LoVo (cell line): ENCODE measurements around the gene KCTD8.

Experiments used
- DNase-seq: peaks from one replicate; pipeline ENCODE4 v3.0.0-alpha.2; 2016; ENCODE audit warnings: low spot score

KCTD8 gene

GRCh38 chr4:44448521-44449461, at the start of gene KCTD8:
KCTD8 (minus strand) TSS chr4:44448809.
- DNase-seq, result peak; percentile 3

DNA sequence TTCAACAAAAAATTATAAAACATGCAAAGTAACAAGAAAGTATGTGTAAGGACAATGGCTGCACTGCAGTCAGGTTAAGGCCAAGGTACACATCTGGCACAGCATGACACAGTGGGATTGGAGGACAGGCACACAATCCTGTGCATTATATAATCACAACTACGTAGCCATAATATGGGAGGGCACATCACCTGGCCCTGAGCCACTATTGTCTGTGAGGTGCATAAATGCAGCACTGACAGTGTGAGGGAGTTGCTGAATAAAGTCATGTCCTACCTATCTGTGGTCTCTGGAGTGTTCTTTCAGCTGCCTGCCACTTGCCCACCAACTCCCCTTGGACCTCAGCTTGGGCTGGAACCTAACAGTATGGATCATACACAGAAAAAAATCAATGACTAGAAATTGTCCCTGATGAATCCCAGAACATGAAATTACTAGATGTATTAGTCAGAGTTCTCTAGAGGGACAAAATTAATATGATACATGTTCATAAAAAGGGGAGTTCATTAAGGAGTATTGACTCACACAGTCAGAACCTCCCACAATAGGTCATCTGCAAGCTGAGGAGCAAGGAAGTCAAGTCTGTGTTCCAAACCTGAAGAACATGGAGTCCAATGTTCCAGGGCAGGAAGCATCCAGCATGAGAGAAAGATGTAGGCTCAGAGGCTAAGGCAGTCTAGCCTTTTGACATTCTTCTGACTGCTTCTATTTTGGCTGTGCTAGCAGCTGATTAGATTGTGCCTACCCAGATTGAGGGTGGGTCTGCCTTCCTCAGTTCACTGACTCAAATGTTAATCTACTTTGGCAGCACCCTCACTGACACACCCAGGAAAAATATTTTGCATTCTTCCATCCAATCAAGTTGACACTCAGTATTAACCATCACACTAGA, 46.4 kb upstream of the KCTD8 start:
- DNase-seq, result no peak

GRCh38 chr4:44493924-44494323, 45.3 kb upstream of the KCTD8 start:
- peak; percentile 31 for DNase-seq

DNA sequence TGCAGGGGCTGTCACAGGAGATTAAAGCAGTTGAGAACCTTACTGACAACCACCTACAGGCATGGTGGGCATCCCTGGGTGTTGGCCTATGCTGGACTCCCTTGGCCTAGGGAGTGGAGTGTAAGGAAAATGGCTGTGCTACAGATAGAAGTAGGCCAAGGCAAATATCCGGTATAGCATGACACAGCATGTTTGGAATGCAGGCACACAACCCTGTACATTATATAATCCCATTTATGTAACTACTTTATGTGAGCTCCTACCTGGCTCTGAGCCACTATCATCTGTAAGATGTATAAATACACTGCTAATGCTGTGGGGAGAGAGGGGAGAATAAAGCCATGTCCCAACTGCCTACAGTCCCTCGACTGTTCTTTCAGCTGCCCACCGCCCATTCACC, 38.7 kb upstream of the KCTD8 start:
- DNase-seq, result no peak

DNA sequence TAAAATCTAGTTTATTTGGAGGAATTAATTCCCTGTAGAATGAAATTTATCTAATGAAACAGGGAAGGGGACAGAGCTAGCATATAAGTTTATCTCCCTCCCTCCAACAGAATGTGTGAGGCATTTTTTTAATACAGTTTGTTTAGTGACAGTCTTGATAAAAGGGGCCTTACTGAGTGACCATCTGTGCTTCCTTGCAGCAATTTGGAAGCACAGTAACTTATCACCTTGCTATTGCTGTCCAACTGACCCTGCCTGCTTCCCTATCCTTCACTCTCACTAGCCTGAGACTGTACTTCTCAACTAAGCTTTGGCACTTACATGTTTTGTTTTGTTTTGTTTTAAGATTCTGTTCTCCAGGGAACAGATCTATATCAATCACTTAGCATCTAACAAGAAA, 31.1 kb upstream of the KCTD8 start:
- DNase-seq, result no peak

DNA sequence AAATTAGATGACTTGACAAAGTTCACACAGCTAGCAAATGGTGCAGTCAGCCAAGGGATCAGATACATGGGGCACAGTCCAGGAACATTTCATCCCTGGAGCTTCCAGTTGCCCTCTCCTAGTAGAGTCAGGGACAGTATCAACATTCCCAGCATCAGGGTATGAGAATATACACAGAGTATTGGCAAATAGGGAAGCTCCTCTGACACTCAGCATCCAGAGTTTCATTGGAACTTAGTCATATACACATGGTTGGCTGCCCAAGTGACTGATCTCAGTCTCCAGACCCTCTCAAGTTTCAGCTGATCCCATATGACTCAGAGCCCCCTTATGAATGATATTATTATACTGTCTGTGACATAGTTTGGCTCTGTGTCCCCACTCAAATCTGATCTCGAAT, 13.7 kb upstream of the KCTD8 start:
- DNase-seq, result no peak

- no peak for DNase-seq
Observed at GRCh38 chr4:44447563-44448504, 775 bp downstream of the KCTD8 start.

- no peak for DNase-seq
Observed at GRCh38 chr4:44446801-44447562, 1.6 kb downstream of the KCTD8 start.

GRCh38 chr4:44446191-44446590, 2.4 kb downstream of the KCTD8 start:
- no peak for DNase-seq

- DNase-seq, result no peak
Observed at GRCh38 chr4:44438687-44439086, 9.9 kb downstream of the KCTD8 start.

DNA sequence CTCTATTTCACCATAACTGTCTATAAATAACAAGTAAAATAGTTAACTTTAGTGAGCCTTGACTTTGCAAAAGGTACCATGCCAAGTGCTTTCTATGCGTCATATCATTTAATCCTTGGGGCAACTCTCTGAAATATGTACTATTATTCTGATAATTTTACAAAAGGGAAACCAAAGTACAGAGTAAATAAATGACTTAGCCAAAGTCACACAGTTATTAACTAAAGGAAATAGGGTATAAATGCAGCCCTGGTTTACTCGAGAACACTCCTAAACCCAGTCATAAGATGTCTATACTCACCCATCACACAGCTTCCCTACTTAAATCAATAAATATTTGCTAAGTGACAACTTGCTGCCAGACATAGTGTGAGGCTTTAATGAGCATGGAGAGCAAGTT, 14.4 kb downstream of the KCTD8 start:
- no peak for DNase-seq

DNA sequence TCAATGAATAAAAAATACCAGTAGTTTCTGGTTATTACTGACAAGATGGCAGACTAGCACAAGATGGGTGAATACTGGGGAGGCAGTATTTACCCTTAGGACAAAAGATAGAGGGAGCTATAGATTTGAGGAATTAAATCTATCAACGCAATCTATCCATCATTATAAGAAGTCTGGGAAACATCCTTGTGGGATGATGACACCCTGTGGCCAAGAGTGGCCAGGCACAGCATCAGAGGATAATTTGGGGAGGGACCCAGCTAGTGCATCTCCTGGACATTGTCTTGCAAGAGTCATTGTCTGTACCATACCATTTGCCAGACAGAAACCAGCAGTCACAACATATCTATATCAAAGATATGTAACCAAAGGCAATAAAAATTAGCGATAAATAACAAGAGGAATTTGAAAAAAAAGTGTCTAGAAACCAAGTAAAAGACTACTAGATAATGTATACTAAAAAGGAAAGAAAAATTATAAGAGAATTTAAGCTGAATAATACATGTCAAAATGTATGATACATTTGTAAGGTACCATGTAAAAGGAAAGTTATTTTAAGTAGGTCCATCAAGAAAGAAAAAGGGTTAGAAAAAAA, 22.9 kb downstream of the KCTD8 start:
- DNase-seq, result peak; percentile 6

- no peak for DNase-seq
Observed at GRCh38 chr4:44422912-44423311, 25.7 kb downstream of the KCTD8 start.

DNA sequence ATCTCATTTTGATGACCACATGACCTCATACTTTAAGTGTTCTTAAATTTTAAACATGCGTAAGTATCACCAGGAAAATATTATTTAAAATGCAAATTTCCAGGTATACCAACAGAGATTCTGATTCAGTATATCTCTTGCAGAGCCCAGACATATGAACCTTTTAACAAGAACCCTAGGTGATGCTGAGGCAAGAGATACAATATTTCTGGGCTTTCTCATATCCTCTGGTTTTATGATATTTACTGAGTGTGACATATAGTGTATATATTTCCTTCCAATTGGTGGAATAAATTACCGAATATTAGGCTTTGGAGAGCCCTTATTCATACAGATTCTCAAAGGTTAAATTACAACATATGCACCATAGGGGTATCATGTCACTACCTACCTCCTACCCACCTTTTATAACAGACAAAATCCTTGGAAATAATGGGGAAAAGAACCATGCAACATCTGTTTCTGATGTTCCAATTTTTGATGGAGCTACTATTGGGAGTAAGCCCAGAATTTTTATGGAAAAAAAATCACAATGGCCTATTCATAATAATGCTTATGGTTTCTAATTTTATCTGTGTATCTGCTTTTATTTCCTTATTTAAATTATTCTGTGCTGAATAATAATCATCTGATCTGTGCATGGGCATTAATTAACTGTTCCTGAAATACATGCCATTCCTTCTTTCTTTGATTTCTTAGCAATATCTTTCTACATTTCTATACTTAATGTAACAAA, 27.1 kb downstream of the KCTD8 start:
- no peak for DNase-seq

GRCh38 chr4:44415251-44415650, 33.4 kb downstream of the KCTD8 start:
- no peak for DNase-seq

GRCh38 chr4:44368413-44369167, 80.0 kb downstream of the KCTD8 start:
- DNase-seq, result no peak

DNA sequence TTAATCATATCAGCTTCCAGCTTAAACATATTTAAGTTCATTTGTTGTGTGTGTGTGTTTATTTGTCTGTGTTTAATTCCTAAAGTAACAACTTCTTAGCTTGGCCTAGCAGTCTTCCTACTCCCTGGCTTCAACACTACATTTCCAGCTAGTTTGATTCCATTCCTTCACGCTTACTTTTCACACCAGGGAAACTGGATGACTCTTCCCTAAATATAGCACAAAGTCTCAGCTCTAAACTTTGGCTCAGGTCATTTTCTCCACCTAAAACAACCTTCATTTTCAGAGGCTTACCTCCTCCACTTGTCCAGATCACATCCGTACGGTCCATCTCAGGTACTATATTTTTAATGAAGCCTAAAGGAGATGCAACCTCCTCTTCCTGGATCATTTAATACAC, 94.4 kb downstream of the KCTD8 start:
- DNase-seq, result no peak

DNA sequence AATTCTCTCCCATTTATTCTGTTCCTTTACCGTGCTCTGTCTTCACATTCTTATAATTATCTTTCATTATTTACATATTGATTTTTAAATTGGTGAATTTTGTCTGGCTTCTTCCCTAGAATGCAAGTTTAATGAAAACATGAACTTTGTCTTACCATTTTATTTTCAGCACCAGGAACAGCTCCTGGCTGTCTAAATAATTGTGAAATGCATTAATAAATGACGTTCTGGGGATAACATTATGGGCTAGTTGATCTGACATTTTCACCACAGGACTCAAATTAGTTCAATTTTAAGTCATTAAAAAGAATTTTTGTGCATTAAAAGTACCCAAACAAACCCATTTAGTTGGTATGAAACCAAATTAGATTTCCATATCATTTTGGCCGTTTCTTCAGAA, 97.5 kb downstream of the KCTD8 start:
- no peak for DNase-seq

DNA sequence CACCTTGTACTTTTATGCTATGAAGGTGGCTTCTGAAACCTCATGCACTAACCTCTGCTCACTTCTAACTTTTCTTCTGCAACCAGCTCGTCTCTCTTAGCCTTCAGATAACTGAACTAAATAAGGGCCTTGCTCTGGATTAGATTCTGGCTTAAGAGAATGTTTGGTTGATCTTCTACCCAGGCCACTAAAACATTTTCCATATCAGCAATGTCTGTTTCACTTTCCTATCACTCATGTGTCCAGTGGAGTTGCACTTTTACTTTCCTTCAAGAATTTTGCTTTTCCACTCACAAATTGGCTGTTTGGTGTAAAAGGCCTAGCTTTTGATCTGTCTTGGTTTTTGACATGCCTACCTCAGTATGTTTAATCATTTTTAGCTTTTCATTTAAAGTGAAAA, 105.8 kb downstream of the KCTD8 start:
- no peak for DNase-seq
